ENCODE measurements around the gene NKD1.
"Not testable (repeated sequence)": the region's sequence is repeated elsewhere in the genome, so short reads cannot be mapped to it uniquely, and the experiment has no call there.

The NKD1 gene

GRCh38 chr16:50520451-50521245 lies 27.5 kb upstream of the NKD1 start:
- DNase-seq (ENCODE audit: low read depth in 2 of 2): no peak

DNA sequence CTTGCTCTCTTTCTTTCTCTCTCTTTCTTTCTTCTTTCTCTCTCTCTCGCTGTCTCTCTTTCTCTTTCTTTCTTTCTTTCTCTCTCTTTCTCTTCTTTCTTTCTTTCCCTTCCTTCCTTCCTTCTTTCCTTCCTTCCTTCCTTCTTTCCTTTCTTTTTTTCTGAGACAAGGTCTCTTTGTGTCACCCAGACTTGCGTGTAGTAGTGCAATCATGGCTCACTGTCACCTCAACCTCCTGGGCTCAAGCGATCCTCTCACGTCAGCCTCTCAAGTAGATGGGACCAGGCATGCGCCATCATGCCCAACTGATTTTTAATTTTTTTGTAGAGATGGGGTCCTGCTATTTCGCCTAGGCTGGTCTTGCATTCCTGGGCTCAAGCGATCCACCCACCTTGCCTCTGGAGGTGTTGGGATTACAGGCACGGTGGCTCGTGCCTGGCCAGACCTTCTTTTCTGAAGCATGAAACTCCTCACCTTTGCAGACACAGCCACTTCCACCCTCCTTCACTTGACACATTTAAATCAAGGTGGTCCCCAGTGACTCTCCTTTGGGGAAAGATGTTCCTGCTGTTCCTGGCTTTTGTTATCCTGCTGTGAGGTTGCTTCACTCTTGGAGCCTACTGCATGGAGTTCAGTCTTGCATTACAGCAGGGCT lies 26.8 kb upstream of the NKD1 start:
- no peak for DNase-seq (ENCODE audit: low read depth in 2 of 2)

- no peak for DNase-seq (ENCODE audit: low read depth in 2 of 2)
These were observed 25.9 kb upstream of the NKD1 start for GRCh38 chr16:50522324-50522723.

GRCh38 chr16:50523710-50524109 lies 24.5 kb upstream of the NKD1 start:
- DNase-seq (ENCODE audit: low read depth in 2 of 2): no peak

GRCh38 chr16:50525262-50525661 lies 22.9 kb upstream of the NKD1 start:
- no peak for DNase-seq (ENCODE audit: low read depth in 2 of 2)

DNA sequence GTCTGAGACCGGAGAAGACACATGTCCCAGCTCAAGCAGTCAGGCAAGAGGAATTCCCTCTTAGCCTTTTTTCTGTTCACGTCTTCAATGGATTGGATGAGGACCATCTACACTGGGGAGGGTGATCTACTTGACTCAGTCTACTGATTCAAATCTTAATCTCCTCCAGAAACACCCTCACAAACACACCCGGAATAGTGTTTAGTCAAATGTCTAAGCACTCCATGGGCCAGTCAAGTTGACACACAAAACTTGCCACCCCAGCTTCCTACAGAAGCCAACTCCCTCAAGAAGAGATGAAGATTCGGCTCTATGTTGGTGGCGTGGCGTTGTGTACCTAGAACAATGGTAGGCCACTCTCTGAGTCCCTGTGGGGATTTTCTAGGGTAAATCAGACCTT lies 22.5 kb upstream of the NKD1 start:
- no peak for DNase-seq (ENCODE audit: low read depth in 2 of 2)

DNA sequence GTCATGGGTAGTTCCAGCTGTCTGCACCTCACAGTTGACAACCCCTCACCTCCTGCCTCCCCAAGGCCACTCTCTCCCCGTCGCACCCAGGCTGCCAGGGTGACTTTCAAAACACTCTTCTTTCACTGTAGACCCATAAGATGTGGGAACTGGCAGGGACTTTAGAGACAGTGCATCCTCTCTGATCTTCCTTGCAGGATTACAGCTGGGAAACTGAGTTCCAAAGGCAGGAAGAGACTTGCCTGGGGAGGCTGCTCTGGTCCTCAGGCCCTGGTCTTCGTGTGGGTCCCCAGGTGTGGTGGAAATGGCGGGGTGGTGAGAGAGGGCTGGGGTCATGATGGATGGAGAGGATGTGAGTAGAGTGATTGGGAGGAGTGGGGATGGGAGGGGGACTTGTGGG lies 21.9 kb upstream of the NKD1 start:
- DNase-seq (ENCODE audit: low read depth in 2 of 2): no peak

GRCh38 chr16:50526796-50527195 lies 21.4 kb upstream of the NKD1 start:
- no peak for DNase-seq (ENCODE audit: low read depth in 2 of 2)

DNA sequence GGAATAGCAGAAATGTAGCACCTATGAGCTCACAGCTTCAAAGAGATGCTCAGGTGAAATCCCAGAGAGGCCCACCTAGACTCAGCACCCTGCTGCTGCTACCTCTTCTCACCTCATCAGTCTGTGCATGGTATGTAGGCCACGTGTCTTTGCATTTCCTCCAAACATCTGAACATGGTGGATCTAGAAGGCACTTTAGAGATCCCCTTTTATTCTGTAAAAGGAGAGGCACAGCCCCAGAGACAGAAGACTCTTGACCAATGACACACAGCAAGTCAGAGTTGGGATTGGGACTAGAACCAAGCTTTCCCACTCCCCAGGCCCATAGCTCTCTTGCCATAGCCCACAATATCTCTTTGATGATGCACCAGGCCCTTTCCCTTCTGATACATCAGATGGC lies 19.4 kb upstream of the NKD1 start:
- DNase-seq (ENCODE audit: low read depth in 2 of 2): no peak

DNA sequence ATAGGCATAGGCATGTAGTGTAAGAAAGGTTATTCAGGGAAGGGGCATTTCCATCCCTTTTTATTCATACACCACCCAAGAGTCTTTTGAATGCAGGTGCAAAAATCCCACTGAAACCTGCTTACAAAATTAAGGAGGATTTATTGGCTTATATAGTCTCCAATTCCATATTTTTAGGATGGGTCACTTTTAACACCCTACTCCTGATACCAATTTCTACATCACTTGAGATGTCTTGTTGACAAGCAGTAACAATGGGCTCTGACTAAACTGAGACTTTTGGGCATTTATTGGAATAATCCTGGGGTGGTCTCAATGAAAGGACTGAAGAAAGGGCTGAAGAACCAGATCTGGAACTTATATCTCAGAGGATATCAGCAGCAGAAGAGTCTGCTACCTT lies 18.9 kb upstream of the NKD1 start:
- DNase-seq (ENCODE audit: low read depth in 2 of 2): no peak

GRCh38 chr16:50530277-50531236 lies 17.6 kb upstream of the NKD1 start:
- no peak for DNase-seq (ENCODE audit: low read depth in 2 of 2)

DNA sequence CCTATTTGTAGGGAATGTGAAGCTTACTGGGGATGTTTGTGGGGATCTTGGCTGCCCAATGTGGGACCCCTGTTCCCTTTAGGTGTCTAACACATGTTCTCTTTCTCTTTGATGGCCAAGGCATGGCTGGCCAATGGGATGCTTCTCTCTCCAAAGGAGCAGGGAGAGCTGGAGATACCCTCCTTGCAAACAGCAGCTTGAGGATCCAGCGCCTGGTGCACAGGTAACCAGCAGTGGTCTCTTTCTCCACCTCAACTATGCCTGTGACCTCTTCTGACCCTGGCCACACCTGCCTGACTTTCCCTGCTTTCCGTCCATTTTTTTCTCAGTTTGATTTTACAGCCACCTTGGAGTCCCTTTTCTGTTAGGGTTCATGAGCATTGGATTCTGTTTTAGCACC lies 16.8 kb upstream of the NKD1 start:
- DNase-seq (ENCODE audit: low read depth in 2 of 2): no peak

- no peak for DNase-seq (ENCODE audit: low read depth in 2 of 2)
These were observed 16.3 kb upstream of the NKD1 start for GRCh38 chr16:50531901-50532300.

- no peak for DNase-seq (ENCODE audit: low read depth in 2 of 2)
These were observed 15.6 kb upstream of the NKD1 start for GRCh38 chr16:50532576-50532975.

DNA sequence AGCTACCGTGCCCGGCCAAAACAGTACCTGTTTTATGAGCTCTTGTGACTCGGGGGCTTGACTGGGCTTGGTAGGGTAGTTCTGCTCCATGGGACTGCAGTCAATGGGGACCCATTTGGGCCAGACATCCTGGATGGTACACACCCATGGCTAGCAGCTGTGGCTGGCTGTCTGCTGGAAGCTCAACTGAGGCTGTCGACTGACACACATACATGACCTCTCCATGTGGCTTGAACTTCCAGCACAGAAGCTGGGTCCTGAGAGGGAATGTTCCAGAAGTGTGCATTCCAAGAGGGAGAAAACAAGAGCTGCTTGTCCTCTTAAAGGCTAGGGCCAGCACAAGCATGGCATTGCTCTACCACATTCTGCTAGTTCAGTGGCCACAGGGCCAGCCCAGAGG lies 14.9 kb upstream of the NKD1 start:
- no peak for DNase-seq (ENCODE audit: low read depth in 2 of 2)

DNA sequence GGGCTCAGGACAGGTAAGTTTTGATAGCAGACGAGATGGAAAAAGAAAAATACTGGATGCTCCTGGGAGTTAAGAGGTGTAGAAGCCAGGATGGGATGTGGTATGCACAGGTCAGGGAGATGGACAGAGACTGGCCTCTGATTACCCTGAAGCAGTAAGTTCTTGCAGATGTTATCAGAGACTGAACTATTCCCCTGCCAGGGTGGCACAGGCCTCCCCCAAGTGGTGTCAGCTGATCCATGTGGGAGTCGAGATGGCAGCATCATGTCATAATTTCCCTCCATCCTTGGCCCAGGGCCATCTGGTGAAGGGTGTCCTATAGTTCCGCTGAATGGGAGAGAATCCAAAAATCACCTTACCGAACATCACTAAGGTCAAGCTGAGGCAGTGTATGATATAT lies 14.1 kb upstream of the NKD1 start:
- DNase-seq (ENCODE audit: low read depth in 2 of 2): no peak

DNA sequence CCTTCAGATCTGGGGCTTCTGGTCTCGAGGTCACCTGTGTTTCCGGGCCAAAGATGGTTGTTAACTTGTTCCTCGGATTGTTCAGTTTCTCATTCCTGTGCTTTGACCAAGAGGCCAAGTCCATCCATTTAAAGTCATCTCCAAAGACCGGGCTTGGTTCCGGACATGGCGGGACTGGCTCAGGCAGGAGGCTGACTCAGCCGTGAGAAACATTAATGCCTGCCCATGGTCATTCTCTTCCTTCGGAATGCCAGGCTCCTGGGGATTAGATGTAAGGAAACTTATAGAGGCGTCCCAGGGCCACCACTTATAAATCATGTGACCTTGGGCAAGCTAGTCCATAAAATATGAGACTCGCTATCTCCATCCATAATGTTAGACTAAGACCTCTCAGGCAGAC lies 13.6 kb upstream of the NKD1 start:
- no peak for DNase-seq (ENCODE audit: low read depth in 2 of 2)

GRCh38 chr16:50534958-50535357 lies 13.2 kb upstream of the NKD1 start:
- no peak for DNase-seq (ENCODE audit: low read depth in 2 of 2)

- DNase-seq (ENCODE audit: low read depth in 2 of 2): no peak
These were observed 12.5 kb upstream of the NKD1 start for GRCh38 chr16:50535506-50536257.

GRCh38 chr16:50536258-50536645 lies 11.9 kb upstream of the NKD1 start:
- not testable (repeated sequence) for DNase-seq (ENCODE audit: low read depth in 2 of 2)

DNA sequence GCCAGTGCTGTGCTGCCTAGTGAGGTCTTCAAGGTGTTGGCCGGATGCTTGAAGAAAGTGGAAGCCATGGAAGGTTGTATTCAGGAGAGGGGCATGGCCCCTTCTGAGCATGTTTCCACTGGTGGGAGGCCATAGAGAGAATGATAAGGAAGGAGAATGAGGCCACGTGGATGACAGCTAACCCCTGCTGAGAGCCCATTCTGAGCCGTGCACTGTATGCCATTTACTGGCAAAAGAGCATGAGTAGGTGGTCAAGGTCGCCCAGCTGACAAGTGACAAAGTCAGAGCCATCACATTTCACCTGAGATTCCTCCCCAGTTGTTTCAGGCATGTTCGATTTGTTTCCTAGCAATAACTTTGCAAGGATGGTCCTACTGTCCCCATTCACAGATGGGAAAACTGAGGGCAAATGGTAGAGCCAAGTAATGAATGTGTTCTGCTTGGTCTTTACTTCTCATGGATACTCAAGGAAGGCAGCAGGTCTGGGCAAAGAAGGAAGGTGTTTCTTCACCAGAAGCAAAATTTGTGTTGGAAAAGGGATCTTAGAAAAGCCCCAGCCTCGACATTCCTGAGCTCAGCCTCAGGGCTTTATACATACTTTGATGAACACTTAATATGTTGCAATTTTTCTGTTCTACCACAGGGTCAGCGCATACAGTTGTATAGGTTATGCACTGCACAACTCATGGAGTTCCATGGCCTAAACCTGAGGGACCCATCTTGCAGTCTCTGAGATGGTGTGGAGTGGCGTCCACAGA lies 10.5 kb upstream of the NKD1 start:
- no peak for DNase-seq (ENCODE audit: low read depth in 2 of 2)
